HG03135 (cell line): Measurements from ENCODE around the gene ARHGEF18.
"Not testable (repeated sequence)": the region's sequence is repeated elsewhere in the genome, so short reads cannot be mapped to it uniquely, and the experiment has no call there.

ENCODE experiments used
- ATAC-seq: cut with Tn5 transposase; IDR thresholded peaks from one replicate; pipeline ENCODE4 v1.9.1; 2021; ENCODE audit warnings: mild to moderate bottlenecking, moderate library complexity; ENCODE audit not compliant: unreplicated experiment

ARHGEF18 gene

GRCh38 chr19:7348587-7349230, at the start of gene ARHGEF18:
ARHGEF18 (plus strand) TSS chr19:7348937; CDS start chr19:7362891, 13,954 bp downstream.
- ATAC-seq: no peak

DNA sequence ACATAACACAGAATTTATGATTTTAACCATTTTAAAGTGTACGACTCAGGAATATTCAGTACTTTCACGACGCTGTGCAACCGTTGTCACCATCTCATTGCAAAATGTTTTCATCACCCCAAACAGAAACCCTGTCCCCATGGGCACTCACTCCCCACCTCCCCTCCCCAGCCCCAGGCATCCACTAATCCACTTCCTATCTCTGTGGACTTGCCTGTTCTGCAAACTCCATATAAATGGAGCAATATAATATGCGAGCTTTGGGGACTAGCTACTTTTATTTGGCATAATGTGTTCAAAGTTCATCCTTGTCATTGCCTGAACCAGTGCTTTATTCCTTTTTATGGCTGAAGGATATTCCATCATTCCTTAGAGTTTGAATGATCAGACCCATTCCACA, 47.2 kb upstream of the ARHGEF18 start:
- ATAC-seq: no peak

DNA sequence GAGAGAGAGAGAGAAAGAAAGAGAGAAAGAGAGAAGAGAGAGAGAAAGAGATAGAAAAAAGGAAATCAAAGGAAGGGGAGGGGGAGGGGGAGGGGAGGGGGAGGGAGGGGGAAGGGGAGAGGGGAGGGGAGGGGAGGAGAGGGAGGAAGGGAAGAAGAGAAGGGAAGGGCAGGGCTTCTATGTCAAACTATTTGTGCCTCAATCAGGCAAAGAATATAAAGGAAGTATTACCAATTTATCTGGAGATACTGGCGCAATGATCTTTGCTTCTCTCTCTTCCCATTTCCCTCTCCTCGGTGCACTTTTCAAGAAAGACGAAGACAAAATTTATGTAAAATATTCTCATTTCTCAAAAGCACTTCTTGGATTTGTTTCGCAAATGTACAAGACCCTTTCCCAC, 45.3 kb upstream of the ARHGEF18 start:
- ATAC-seq: no peak

DNA sequence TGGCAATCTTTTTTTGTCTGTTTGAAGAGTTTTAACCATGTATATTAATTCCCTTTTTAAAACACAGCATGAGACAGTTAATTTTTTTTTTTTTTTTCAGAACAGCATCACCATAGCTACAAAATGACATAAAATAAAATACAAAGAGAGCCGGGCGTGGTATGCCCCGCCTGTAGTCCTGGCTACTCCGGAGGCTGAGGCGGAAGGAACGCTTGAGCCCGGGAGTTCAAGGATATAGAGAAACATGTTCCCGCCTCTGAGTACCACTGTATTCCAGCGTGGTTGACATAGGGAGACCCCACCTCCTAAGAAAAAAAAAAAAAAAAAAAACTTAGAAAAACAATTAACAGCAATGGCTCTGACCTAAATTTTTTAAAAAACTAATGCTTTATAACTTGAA, 44.5 kb upstream of the ARHGEF18 start:
- no peak for ATAC-seq

DNA sequence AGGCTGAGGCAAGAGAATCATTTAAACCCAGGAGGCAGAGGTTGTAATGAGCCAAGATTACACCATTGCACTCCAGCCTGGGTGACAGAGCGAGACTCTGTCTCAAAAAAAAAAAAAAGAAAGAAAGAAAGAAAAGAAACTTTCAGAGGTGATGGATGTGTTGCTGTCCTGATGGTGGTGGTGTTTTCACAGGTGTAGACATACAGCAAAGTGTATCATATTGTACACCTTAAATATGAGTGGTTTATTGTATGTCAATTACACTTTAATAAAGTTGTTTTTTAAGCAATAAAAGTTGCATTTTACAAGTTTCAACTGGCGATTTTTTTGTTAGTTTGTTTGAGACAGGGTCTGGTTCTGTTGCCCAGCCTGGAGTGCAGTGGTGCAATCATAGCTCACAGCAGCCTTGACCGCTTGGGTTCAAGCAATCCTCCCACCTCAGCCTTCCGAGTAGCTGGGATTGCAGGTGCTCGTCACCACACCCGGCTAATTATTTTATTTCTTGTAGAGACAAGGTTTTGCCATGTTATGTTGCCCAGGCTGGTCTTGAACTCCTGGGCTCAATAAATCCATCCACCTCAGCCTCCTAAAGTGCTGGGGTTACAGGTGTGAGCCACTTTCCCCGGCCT, 41.0 kb upstream of the ARHGEF18 start:
- no peak for ATAC-seq

DNA sequence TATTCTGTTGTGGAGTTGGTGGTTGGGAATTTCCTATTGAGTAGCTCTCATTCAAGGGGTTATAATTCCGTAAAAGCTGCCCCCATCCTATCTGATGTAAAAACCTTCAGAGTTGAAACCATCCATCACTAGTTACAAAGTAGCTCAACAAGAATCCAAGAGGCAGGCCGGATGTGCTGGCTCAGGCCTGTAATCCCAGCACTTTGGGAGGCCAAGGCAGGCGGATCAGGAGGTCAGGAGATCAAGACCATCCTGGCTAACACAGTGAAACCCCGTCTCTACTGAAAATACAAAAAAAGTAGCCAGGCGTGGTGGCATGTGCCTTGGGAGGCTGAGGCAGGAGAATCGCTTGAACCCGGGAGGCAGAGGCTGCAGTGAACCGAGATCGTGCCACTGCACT, 40.4 kb upstream of the ARHGEF18 start:
- ATAC-seq: not testable (repeated sequence)

DNA sequence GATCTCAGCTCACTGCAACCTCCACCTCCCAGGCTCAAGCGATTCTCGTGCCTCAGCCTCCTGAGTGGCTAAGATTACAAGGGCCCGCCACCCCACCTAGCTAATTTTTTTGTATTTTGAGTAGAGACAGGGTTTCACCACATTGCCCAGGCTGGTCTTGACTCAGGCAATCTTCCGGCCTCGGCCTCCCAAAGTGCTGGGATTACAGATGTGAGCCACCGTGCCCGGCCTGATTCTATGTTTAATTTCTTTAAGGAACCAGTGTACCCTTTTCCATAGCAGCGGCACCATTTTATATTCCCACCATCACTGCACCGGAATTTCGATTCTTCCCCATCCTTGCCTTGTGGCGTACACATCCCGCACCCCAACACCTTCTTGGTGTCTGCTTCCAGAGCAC, 36.8 kb upstream of the ARHGEF18 start:
- no peak for ATAC-seq

- no peak for ATAC-seq
These were observed 35.9 kb upstream of the ARHGEF18 start for GRCh38 chr19:7312816-7313215.

DNA sequence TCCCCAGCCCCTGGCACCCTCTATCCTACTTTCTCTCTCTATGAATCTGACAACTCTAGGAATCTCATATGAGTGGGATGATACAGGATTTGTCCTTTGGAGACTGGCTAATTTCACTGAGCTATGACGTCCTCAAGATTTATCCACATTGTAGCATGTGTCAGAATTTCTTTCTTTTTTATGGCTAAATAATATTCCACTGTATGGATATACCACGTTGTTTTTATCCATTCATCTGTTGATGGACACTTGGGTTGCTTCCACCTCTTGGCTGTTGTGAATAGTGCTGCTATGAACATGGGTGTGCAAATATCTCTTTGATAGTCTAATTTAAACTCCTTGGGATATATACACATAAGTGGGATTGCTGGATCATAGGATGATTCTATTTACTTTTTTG, 30.6 kb upstream of the ARHGEF18 start:
- ATAC-seq: no peak

DNA sequence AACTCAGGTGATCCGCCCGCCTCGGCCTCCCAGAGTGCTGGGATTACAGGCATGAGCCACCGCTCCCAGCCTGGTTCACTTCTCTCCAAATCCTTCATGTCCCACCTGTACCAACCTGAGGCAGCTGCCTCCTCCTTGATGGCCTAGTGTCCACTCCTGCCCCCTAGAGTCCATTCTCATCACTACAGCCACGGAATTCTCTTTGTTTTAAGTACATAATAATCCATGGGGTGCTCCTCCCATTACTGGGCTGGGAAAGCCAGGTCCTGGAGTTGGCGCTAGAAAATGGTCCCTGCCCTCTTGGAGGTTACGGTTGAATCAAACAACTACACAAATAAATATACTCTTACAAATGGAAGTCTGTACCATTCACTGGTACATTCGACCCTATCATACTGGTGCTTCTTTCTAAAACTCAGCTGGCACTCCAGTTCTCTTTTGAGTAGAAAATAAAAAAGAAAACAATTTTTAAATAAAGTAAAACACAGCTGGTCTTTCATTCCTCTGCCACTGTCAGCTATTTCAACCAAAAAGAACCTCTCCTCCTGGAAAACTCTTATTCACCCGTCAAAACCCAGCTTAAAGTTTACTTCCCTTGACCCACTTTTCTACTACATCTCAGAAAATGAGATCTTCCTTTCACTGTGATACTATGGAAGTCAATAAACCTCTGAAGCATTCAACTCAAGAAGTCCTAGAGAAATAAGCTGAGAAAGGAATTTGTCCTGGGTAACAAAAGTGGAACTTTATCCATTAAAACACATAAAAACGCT, 22.4 kb upstream of the ARHGEF18 start:
- ATAC-seq: no peak

DNA sequence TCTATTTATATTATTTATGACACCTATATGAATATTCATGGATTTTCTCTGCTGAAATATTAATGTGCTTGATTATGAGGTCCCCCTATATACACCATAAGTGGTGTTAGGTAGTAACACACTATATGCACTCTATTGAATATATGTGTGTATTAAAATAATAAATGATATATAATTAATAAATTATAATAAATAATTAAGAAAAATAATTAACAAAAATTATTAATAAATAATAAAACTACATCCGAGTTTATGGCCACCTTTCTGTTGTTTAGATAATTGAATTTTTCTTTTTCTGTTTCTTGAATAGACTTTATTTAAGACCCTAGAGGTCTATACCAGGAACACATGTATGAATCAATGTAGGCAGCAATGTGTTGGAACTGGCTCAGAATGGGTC, 20.9 kb upstream of the ARHGEF18 start:
- no peak for ATAC-seq

DNA sequence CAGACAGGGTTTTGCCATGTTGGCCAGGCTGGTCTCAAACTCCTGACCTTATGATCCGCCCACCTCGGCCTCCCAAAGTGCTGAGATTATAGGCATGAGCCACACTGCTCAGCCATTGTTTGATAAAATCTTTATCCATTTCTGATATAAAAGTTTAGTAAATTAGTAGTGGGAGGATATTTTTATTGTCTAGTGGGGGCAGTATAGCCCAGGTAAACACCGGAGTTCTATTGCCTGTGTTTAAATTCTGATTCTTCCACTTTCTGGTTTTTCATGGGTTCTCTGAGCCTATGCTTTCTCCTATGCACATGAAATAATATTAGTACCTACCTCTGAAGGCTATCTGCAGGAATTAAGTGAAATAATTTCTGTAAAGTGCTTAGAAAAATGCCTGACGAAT, 20.1 kb upstream of the ARHGEF18 start:
- ATAC-seq: no peak

- ATAC-seq: no peak
These were observed 17.3 kb upstream of the ARHGEF18 start for GRCh38 chr19:7331446-7331845.

DNA sequence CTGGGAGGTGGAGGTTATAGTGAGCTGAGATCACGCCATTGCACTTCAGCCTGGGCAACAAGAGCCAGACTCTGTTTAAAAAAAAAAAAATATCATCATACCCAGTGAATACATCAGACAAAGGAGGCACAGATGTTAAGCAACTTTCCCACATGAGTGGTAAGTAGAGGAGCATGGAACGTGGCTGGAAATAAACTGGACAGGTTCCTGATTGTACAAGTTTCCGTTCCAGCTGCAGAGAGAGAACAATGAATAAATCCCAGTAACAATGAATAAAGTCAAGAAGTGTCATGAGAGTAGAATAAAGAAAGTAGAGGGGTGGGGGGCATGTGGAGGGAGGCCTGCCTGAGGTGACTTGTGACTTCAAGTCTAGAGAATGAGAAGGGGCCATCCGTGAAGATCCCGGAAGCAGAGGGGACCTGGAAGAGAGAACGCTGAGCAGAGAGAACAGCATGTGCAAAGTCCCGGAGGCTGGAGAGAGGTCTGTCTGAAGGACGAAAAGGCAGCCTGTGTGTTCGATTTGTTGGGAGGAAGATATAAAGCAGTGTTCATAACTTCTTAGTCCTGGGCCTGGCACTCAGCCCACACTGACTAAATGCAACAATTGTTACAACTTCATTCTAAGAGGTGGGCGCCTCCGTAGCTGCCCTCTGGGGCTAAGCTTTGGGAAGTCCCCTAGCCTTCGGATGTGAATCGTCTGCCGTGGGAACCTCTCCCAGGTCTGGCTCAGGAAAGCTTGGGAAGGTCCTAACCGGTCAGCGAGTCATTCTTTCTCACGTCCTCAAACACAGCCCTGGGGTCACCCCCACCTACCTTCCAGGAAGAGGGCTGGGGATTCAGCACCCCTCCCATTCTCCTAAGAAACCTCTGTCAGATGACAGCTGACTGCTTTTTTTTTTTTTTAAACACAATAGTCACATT, 15.3 kb upstream of the ARHGEF18 start:
- ATAC-seq: no peak

GRCh38 chr19:7336321-7336973, 12.3 kb upstream of the ARHGEF18 start:
- no peak for ATAC-seq

DNA sequence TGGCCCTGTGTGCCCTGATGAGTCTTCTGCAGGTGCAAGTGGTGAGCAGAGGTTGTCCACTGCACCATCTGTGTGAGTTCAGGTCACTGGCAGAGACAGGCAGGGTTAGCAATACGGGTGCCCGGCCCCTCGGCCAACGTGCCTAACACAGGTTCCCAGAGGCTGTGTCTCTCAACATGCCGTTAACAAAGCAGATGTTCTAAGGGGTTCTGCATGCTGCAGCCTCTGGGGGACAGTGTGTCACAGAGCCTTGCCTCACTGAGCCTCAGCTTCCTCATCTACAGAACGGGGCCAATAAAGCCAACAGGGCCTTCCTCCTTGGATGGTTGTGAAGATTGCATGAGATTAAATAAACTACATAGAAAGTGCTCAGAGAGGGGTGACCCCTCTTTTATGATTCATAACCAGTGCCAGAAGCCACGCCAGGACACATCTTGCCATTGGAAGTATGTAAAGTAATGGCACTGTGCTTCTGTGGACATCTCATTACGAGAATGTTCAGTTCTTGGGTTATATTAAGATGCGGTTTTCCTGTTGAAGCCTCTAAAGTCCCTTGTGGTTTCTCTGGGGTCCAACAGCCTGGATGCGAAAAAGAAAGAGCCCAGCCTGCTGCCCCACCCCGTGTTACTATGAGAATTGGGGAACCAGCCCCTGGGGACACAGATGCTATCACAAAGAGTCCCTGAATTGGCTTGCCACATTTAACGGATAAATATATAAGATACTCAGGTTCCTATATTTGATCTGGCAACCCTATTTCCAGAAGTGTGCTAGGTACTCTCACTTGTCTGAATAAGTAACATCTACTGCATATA, 11.2 kb upstream of the ARHGEF18 start:
- ATAC-seq: peak; percentile 67

GRCh38 chr19:7340959-7341837, 7.5 kb upstream of the ARHGEF18 start:
- no peak for ATAC-seq

DNA sequence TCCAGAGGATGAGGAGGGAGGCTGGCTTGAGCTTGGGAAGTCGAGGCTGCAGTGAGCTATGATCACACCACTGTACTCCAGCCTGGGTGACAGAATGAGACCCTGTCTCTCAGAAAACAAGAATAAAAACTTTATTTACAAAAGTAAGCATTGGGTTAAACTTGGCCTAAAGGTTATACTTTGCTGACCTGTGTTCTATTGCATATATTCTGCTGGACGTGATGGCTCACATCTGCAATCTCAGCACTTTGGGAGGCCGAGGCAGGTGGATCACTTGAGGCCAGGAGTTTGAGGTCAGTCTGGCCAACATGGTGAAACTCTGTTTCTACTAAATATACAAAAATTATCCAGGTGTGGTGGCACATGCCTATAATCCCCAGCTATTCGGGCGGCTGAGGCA, 6.6 kb upstream of the ARHGEF18 start:
- ATAC-seq: no peak

DNA sequence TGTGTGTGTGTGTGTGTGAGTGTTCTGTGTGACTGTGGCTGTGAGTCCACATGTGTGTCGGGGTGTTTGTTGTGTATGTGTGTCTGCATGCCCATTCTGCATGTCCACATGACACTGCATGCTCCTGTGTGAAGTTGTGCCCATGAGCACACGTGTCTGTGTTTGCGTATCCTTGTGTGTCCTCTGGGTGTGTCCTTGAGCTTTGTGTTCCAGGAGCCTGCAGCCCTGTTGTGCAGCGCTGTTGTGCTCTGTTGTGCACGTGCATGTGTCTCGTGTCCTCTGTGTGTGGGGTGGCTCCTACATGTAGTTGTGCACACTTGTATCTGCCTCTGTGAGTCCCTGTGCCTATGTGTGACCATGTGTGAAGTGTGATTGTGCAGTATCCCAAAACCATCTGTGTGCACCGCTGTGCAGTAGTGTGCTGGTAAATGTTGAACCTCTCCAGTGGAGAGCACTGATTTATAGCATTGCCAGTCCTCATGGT, 2.2 kb upstream of the ARHGEF18 start:
- ATAC-seq: no peak
